ENCODE data around the gene NAXD.

Gene NAXD

DNA sequence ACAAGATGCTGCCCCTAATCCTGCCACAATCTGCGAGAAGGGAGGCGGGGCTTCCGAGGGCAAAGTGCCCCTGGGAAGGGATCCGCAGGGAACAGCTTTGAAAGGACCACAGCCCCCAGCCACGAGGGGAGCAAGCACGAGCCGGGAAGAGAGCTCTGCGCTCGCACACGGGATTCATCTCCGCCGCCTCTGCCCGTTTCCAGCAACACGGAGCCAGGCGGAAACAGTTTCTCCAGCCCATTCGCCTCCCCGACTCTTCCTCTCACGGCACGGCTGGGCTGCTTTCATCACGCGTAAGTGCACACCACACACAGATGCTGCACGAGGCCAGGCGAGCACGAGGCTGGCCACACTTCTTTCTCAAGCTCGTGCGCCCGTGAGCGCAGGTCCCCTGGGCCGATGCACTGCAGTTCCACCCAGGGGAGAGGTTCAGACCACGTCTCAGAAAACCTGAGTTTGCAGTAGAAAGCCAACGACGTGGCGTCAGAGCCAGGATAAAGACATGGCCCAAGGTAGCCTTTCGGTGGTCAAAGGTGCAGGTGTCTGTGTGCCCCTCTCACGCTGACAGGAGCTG is 33.6 kb downstream of the NAXD start:
- Histone ChIP-seq H3K4me2 (no peak overlapping the region), H3K27ac (no peak overlapping the region), H2AFZ (ENCODE audit: low read depth) (no peak overlapping the region), H3K4me3 (IDR thresholded peaks at IDR 0.05; ENCODE audit: insufficient read depth, low read depth, low read length) (no peak overlapping the region), H3K36me3 (ENCODE audit: insufficient read depth) (no peaks in the 10 kb centered on the region), H3K4me1 (ENCODE audit: low read depth, poor library complexity, severe bottlenecking) (peaks cover 6% of the 10 kb centered on the region), H3K27me3 (ENCODE audit: insufficient read depth, low read depth) (no peaks in the 10 kb centered on the region), H3K9ac (no peak overlapping the region), H3K79me2 (ENCODE audit: insufficient read depth, low read depth) (no peaks in the 10 kb centered on the region), H4K20me1 (ENCODE audit: insufficient read depth) (no peaks in the 10 kb centered on the region)
- TF ChIP-seq, protein P1, sequence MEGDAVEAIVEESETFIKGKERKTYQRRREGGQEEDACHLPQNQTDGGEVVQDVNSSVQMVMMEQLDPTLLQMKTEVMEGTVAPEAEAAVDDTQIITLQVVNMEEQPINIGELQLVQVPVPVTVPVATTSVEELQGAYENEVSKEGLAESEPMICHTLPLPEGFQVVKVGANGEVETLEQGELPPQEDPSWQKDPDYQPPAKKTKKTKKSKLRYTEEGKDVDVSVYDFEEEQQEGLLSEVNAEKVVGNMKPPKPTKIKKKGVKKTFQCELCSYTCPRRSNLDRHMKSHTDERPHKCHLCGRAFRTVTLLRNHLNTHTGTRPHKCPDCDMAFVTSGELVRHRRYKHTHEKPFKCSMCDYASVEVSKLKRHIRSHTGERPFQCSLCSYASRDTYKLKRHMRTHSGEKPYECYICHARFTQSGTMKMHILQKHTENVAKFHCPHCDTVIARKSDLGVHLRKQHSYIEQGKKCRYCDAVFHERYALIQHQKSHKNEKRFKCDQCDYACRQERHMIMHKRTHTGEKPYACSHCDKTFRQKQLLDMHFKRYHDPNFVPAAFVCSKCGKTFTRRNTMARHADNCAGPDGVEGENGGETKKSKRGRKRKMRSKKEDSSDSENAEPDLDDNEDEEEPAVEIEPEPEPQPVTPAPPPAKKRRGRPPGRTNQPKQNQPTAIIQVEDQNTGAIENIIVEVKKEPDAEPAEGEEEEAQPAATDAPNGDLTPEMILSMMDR (conservative IDR thresholded peaks at IDR 0.05; ENCODE audit: low read depth, low read length), result no peak

DNA sequence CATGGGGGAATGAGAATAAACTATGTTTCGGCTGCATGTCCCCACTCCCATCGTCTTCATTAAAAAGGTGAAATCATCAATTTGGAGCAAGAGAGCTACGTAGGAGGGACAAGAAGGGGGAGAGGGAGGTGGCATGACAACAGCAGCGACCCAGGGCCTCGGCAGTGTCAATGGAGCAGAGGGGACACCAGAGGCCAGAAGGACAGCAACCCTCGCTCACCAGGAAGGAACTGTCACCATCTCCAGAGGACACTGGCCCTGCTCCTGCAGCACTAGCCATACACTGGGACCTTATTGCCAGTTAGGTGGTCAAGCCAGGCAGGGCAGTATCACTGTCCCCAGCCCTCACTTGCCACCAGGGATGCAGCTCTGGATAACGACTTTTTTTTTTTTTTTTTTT is 34.2 kb downstream of the NAXD start:
- Histone ChIP-seq H4K20me1 (ENCODE audit: insufficient read depth) (no peaks in the 10 kb centered on the region), H3K27me3 (ENCODE audit: insufficient read depth, low read depth) (no peaks in the 10 kb centered on the region), H3K4me2 (no peak overlapping the region), H3K4me1 (ENCODE audit: low read depth, poor library complexity, severe bottlenecking) (peaks cover 6% of the 10 kb centered on the region), H3K4me3 (IDR thresholded peaks at IDR 0.05; ENCODE audit: insufficient read depth, low read depth, low read length) (no peak overlapping the region), H3K27ac (no peak overlapping the region), H3K9ac (no peak overlapping the region), H3K36me3 (ENCODE audit: insufficient read depth) (no peaks in the 10 kb centered on the region), H2AFZ (ENCODE audit: low read depth) (no peak overlapping the region), H3K79me2 (ENCODE audit: insufficient read depth, low read depth) (no peaks in the 10 kb centered on the region)
- TF ChIP-seq, protein P1 (conservative IDR thresholded peaks at IDR 0.05; ENCODE audit: low read depth, low read length), result no peak

DNA sequence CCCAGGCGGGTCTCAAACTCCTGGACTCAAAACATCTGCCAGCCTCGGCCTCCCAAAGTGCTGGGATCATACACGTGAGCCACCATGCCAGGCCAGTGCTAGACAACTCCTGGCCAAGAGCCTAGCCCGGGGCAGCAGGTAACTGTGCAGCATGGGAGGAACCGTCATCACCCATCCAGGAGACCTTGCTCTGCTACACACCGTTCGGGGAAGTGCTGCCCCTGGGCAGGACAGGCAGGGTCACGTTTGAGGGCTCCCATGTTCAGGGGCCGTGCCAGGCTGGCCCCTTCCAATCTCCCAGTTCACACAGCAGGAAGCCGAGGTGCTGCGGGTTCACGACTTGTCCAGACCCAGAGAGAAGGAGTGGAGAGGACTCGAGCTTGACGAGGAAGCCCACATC is 35.1 kb downstream of the NAXD start:
- H3K79me2 ChIP-seq (ENCODE audit: insufficient read depth, low read depth), result no peaks in the 10 kb centered on the region
- no peaks in the 10 kb centered on the region for H4K20me1 ChIP-seq (ENCODE audit: insufficient read depth)
- no peaks in the 10 kb centered on the region for H3K27me3 ChIP-seq (ENCODE audit: insufficient read depth, low read depth)
- H3K27ac ChIP-seq, result no peak overlapping the region
- H2AFZ ChIP-seq (ENCODE audit: low read depth), result no peak overlapping the region
- H3K9ac ChIP-seq, result no peak overlapping the region
- H3K4me3 ChIP-seq (IDR thresholded peaks at IDR 0.05; ENCODE audit: insufficient read depth, low read depth, low read length), result no peak overlapping the region
- no peaks in the 10 kb centered on the region for H3K36me3 ChIP-seq (ENCODE audit: insufficient read depth)
- no peak overlapping the region for H3K4me2 ChIP-seq
- H3K4me1 ChIP-seq (ENCODE audit: low read depth, poor library complexity, severe bottlenecking), result peaks cover 6% of the 10 kb centered on the region
- TF ChIP-seq, protein P1 (conservative IDR thresholded peaks at IDR 0.05; ENCODE audit: low read depth, low read length), result no peak

DNA sequence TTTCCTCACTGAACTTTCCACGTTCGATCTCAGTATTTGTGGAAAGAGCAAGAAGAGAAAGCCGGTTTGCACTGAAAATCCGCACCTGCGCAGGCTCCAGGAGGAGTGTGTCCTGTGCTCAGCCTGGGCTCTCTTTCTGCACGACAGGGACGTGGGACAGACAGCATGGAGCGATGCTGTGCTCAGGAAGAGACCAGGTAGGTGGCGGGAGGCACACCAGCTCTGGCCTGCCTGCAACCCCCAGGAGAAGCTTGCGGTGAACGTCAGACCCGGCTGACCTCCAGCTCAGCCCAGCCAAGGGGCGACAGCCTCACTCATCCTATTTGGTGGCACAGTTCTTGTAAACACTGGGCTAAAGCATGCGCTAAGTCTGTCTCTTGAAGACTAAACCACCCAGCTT is 35.9 kb downstream of the NAXD start:
- Histone ChIP-seq H3K4me1 (ENCODE audit: low read depth, poor library complexity, severe bottlenecking) (peaks cover 6% of the 10 kb centered on the region), H3K27ac (no peak overlapping the region), H4K20me1 (ENCODE audit: insufficient read depth) (no peaks in the 10 kb centered on the region), H2AFZ (ENCODE audit: low read depth) (no peak overlapping the region), H3K4me2 (no peak overlapping the region), H3K36me3 (ENCODE audit: insufficient read depth) (no peaks in the 10 kb centered on the region), H3K9ac (no peak overlapping the region), H3K4me3 (IDR thresholded peaks at IDR 0.05; ENCODE audit: insufficient read depth, low read depth, low read length) (no peak overlapping the region), H3K27me3 (ENCODE audit: insufficient read depth, low read depth) (no peaks in the 10 kb centered on the region), H3K79me2 (ENCODE audit: insufficient read depth, low read depth) (no peaks in the 10 kb centered on the region)
- TF ChIP-seq, protein P1 (conservative IDR thresholded peaks at IDR 0.05; ENCODE audit: low read depth, low read length), result no peak
